Epithelial cell of proximal tubule (primary cell): ENCODE results near the gene ZBTB7B. TPM values are rescaled to one million over a fixed set of nuclear protein-coding genes. Genes with fewer than 3 reads are reported as not detected.

Source experiments
- DNase-seq: peaks from one replicate; pipeline ENCODE4 v3.0.0-alpha.2; 2011; ENCODE audit warnings: low read depth
- H3K4me3 ChIP-seq: 2 replicates; pipeline ENCODE4 v1.5.1; 2011; ENCODE audit warnings: low read depth, mild to moderate bottlenecking, low read length
- total RNA-seq: library from RNA; depleted of rRNA; stranded (reverse); fragments of >200 nt; gene quantifications from 2 replicates; pipeline ENCODE4 v1.2.3, GENCODE V29; 2015
- TF ChIP-seq, protein P1 (sequence below): conservative IDR thresholded peaks from 2 replicates; pipeline ENCODE4 v1.5.1; 2012; ENCODE audit warnings: low read depth, mild to moderate bottlenecking, low read length

ZBTB7B gene
- total RNA-seq, 1 donor from 2014 or later = 20.4 TPM

DNA sequence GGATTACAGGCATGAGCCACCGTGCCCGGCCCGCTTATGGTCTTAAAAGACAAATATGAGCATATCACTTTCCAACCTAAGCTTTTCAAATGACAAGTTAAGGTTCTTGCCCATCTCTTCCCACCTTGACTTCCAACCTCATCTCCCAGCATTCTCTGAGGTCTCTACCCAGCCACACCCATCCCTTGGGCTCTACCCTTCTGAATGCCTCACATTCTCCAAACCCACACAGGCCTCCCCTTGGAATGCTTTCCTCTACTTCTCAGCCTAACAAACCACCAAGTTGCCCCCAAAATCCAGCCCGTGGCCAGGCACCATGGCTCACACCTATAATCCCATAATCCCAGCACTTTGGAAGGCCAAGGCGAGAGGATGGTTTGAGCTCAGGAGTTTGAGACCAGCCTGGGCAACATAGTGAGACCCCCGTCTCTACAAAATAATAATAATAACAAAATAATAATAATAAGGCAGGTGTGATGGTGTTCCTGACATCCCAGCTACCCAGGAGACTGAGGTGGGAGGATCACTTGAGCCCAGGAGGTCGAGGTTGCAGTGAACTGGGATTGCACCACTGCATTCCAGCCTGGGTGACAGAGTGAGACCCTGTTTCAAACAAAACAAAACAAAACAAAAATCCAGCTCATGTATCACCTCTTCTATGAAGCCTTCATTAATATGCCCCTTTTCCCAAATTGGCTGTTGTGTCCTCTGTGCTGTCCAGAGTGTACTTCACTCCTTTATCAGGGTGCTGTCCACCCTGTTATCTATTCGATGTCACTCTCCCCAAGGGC, 19.7 kb downstream of the ZBTB7B start:
- no peak overlapping the region for H3K4me3 ChIP-seq
- TF ChIP-seq, protein P1, sequence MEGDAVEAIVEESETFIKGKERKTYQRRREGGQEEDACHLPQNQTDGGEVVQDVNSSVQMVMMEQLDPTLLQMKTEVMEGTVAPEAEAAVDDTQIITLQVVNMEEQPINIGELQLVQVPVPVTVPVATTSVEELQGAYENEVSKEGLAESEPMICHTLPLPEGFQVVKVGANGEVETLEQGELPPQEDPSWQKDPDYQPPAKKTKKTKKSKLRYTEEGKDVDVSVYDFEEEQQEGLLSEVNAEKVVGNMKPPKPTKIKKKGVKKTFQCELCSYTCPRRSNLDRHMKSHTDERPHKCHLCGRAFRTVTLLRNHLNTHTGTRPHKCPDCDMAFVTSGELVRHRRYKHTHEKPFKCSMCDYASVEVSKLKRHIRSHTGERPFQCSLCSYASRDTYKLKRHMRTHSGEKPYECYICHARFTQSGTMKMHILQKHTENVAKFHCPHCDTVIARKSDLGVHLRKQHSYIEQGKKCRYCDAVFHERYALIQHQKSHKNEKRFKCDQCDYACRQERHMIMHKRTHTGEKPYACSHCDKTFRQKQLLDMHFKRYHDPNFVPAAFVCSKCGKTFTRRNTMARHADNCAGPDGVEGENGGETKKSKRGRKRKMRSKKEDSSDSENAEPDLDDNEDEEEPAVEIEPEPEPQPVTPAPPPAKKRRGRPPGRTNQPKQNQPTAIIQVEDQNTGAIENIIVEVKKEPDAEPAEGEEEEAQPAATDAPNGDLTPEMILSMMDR = no peak
- DNase-seq = no peak

DNA sequence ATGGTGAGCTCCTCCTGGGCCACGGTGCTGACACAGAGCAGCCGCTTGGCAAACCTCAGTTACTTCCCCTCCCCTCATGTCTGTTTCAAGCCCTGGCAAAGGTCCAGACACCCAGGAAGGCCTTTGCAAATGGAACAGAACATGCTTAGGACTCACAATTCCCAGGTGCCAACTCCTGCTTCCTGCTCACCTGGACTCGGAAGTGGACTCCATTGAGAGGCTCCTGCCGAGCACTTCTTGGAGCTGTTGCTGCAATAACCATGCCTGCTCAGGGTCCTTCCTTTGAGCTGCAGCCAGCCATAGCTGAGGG, 20.3 kb downstream of the ZBTB7B start:
- TF ChIP-seq, protein P1 = no peak
- no peak for DNase-seq
- H3K4me3 ChIP-seq = no peak overlapping the region

DNA sequence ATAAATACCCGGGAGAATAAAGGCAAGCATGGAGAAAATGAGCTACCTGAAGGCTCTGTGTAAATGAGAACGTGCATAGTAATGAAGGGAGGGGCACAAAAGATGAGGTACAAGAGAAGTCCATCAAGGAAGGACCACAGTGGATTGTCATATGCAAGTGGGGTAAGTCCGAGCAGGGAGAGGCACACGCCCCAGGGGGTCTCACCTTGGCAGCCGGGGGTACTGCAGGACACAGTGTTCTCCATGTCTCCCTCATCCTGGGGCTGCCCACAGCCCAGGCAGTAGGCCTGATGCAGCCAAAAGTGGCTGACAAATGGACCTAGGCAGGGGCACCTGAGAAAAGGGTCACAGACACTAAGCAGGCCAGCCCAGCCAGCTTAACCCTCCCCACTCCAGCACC, 21.0 kb downstream of the ZBTB7B start:
- DNase-seq = no peak
- TF ChIP-seq, protein P1 = no peak

DNA sequence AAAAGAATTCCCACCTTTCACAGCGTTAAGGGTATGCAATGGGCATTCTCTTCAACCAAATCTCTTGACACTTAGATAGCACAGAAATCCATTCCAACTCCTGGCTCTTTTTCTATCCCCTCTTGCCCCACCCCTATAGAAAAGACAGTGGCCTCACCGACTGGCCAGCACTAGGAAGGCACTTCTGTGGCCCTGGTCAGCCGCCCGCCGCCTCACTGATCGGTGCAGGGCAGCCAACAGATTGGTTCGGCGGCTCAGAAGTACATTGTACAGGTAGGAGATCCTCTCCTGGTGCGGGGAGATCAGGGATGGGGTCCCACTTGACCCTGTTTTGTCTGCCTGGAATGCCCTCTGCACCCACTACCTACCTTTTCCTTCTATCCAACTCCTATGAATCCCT, 21.7 kb downstream of the ZBTB7B start:
- TF ChIP-seq, protein P1 = no peak
- no peak overlapping the region for H3K4me3 ChIP-seq
- no peak for DNase-seq

More for the DNA sequence above, 21.0 kb downstream of the ZBTB7B start:
- no peak overlapping the region for H3K4me3 ChIP-seq

DNA sequence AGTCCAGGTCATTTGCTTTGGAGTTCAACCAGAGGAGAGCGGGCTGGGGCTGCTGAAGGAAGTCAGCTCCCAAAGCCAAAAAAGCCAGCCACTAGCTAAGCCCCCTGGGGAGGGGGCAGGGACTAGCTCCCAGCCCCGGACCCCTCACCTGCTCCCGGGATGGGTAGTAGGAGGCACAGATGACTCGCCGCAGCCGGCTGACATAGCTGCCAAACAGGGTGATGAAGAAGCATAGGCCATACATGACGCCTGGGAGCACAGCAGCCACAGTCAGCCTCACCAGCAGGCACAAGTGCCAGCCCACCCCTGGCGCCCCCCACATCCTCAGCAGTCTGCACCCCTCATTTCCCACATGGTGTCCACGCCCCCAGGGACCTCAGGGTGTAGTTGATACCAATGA, 23.6 kb downstream of the ZBTB7B start:
- no peak overlapping the region for H3K4me3 ChIP-seq
- TF ChIP-seq, protein P1 = no peak
- no peak for DNase-seq

DNA sequence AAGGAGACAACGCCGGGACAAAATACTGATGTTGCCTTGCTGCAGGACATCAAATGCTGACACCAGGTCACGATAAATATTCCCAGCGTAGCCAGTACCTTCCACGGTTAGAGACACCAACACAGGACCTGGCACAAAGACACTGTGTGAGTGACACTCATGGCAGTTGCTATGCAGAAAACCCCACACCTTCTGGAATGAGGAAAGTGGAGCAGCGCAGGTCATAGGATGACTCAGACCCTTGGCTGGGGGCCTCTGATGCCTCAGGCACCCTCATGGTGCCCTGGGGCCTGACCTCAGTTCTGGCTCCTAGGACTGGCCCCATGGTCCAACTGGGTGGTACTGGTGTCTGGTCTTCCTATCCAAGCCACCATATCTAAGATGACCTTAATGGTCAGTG, 24.0 kb downstream of the ZBTB7B start:
- TF ChIP-seq, protein P1 = no peak
- DNase-seq = no peak
- no peak overlapping the region for H3K4me3 ChIP-seq
